Endodermal cell (in vitro differentiated cells): Measurements from ENCODE around the gene HS1BP3. TPM values are rescaled to one million over a fixed set of nuclear protein-coding genes. Genes with fewer than 3 reads are reported as not detected.

Source experiments
- DNase-seq: peaks from one replicate; pipeline ENCODE4 v3.0.0-alpha.2; 2017
- H3K27ac ChIP-seq: 2 replicates; pipeline ENCODE4 v1.5.1; 2013; ENCODE audit warnings: mild to moderate bottlenecking, low read depth, low read length, moderate library complexity
- H3K27me3 ChIP-seq: 2 replicates; pipeline ENCODE4 v1.6.1; 2013; ENCODE audit warnings: mild to moderate bottlenecking, low read length, moderate library complexity; ENCODE audit not compliant: insufficient read depth, control insufficient read depth, poor library complexity, severe bottlenecking
- H3K36me3 ChIP-seq: 2 replicates; pipeline ENCODE4 v1.7.0; 2013; ENCODE audit warnings: mild to moderate bottlenecking, low read length, moderate library complexity; ENCODE audit not compliant: control insufficient read depth, insufficient read depth
- H3K4me1 ChIP-seq: one replicate; pipeline ENCODE4 v1.7.0; 2013; ENCODE audit warnings: low read length; ENCODE audit not compliant: control insufficient read depth, insufficient read depth
- H3K4me3 ChIP-seq: 2 replicates; pipeline ENCODE4 v1.5.1; 2013; ENCODE audit warnings: mild to moderate bottlenecking, low read length, moderate library complexity
- H3K9ac ChIP-seq: 2 replicates; pipeline ENCODE4 v1.6.1; 2013; ENCODE audit warnings: mild to moderate bottlenecking, low read length, moderate library complexity; ENCODE audit not compliant: poor library complexity, severe bottlenecking; ENCODE audit errors: extremely low read depth
- H3K9me3 ChIP-seq: 2 replicates; pipeline ENCODE4 v1.6.1; 2013; ENCODE audit warnings: mild to moderate bottlenecking, low read length, moderate library complexity; ENCODE audit not compliant: control insufficient read depth
- H3K27ac Mint-ChIP-seq: 2 replicates; pipeline ENCODE4 v1.8.0; 2020; ENCODE audit warnings: mixed read lengths
- H3K27me3 Mint-ChIP-seq: 2 replicates; pipeline ENCODE4 v1.8.0; 2021; ENCODE audit warnings: mild to moderate bottlenecking, mixed read lengths; ENCODE audit not compliant: insufficient read depth
- H3K36me3 Mint-ChIP-seq: 2 replicates; pipeline ENCODE4 v1.8.0; 2020; ENCODE audit warnings: low read depth, mixed read lengths
- H3K4me1 Mint-ChIP-seq: 2 replicates; pipeline ENCODE4 v1.8.0; 2020; ENCODE audit warnings: mixed read lengths
- H3K4me3 Mint-ChIP-seq: 2 replicates; pipeline ENCODE4 v1.8.0; 2020; ENCODE audit warnings: mild to moderate bottlenecking, moderate library complexity, mixed read lengths
- H3K9me3 Mint-ChIP-seq: 2 replicates; pipeline ENCODE4 v1.8.0; 2020; ENCODE audit warnings: mild to moderate bottlenecking, mixed read lengths
- CTCF ChIP-seq: fragments of 200-600 bp; sonication (generic); conservative IDR thresholded peaks from 2 replicates; pipeline ENCODE4 v1.5.0; 2021; ENCODE audit warnings: antibody characterized with exemption, mild to moderate bottlenecking
- WGBS, 2 experiments: methylation state at CpG; one replicate each; pipeline versions ENCODE4 v1.1.5 to v1.1.7; 2013; ENCODE audit warnings: missing lambda C conversion rate in 2 of 2, mixed read lengths in 1 of 2; ENCODE audit not compliant: insufficient coverage in 1 of 2, insufficient read length in 1 of 2; 5-methylcytosine and 5-hydroxymethylcytosine counted together
- total RNA-seq, 2 donors: library from RNA; stranded (reverse); fragmentation: NEBNext Ultra II Directional in 1 of 2; extraction: Animal tissue kit (Norgen Biotek cat#: 25700) in 1 of 2; gene quantifications; 2 replicates in 1 of 2; 3 replicates in 1 of 2; pipeline ENCODE4 v1.2.1, GENCODE V29; 2021

HS1BP3 gene
- total RNA-seq, 2 donors from 2014 or later = 23.0 to 26.2 TPM

GRCh38 chr2:20624884-20625485 is 25.9 kb downstream of the HS1BP3 start:
- DNase-seq = no peak
- Histone ChIP-seq H3K9me3 (no peaks in the 10 kb centered on the region), H3K4me1 (peaks cover 6% of the 10 kb centered on the region), H3K27me3 (no peaks in the 10 kb centered on the region), H3K36me3 (no peaks in the 10 kb centered on the region), H3K27ac (no peak overlapping the region), H3K4me3 (no peak overlapping the region), H3K9ac (no peak overlapping the region)
- Mint-ChIP-seq H3K4me1 (peaks cover 16% of the 10 kb centered on the region), H3K27ac (peak overlapping the region; percentile 72), H3K4me3 (no peak overlapping the region), H3K36me3 (peaks cover 11% of the 10 kb centered on the region), H3K27me3 (no peaks in the 10 kb centered on the region), H3K9me3 (no peaks in the 10 kb centered on the region)
- TF ChIP-seq CTCF = no peak
- 84 to 88% methylated on average over 8 to 11 of the region's 11 CpGs for WGBS, 2 experiments

GRCh38 chr2:20624156-20624883 is 26.6 kb downstream of the HS1BP3 start:
- peaks cover 14% of the 10 kb centered on the region for H3K36me3 Mint-ChIP-seq
- Histone ChIP-seq H3K9ac (no peak overlapping the region), H3K4me3 (no peak overlapping the region), H3K27ac (no peak overlapping the region), H3K9me3 (no peaks in the 10 kb centered on the region), H3K36me3 (no peaks in the 10 kb centered on the region), H3K27me3 (no peaks in the 10 kb centered on the region), H3K4me1 (peaks cover 6% of the 10 kb centered on the region)
- H3K4me1 Mint-ChIP-seq = peaks cover 16% of the 10 kb centered on the region
- H3K27me3 Mint-ChIP-seq = no peaks in the 10 kb centered on the region
- no peak overlapping the region for H3K27ac Mint-ChIP-seq
- WGBS, 2 experiments = 87 to 90% methylated on average over 18 to 20 of the region's 20 CpGs
- no peak overlapping the region for H3K4me3 Mint-ChIP-seq
- TF ChIP-seq CTCF = no peak
- DNase-seq = peak; percentile 36
- H3K9me3 Mint-ChIP-seq = no peaks in the 10 kb centered on the region

- Mint-ChIP-seq H3K4me1 (peaks cover 16% of the 10 kb centered on the region), H3K27ac (no peak overlapping the region), H3K36me3 (peaks cover 14% of the 10 kb centered on the region), H3K27me3 (no peaks in the 10 kb centered on the region), H3K9me3 (no peaks in the 10 kb centered on the region), H3K4me3 (no peak overlapping the region)
- DNase-seq = peak; percentile 36
- no peak for TF ChIP-seq CTCF
- H3K9me3 ChIP-seq = no peaks in the 10 kb centered on the region
- H3K4me1 ChIP-seq = peaks cover 6% of the 10 kb centered on the region
- no peaks in the 10 kb centered on the region for H3K27me3 ChIP-seq
- no peak overlapping the region for H3K9ac ChIP-seq
- 90 to 93% methylated on average over 5 to 7 of the region's 7 CpGs for WGBS, 2 experiments
- no peak overlapping the region for H3K27ac ChIP-seq
- no peak overlapping the region for H3K4me3 ChIP-seq
- H3K36me3 ChIP-seq = no peaks in the 10 kb centered on the region
These were observed 27.1 kb downstream of the HS1BP3 start for GRCh38 chr2:20623741-20624155.
